K562 (cell line): ENCODE results near the gene MAP1LC3B. TPM values are rescaled to one million over a fixed set of nuclear protein-coding genes. Genes with fewer than 3 reads are reported as not detected.
A peak's percentile ranks its signal among the peaks of the same experiment; 100 is the strongest.

Experiments used
- BRD9 ChIP-seq: fragments of 450-650 bp; IDR thresholded peaks from 2 replicates; pipeline ENCODE4 v1.6.1; 2018; ENCODE audit warnings: low read depth; ENCODE audit not compliant: partially characterized antibody
- BRF1 ChIP-seq: IDR thresholded peaks from 3 replicates; pipeline ENCODE4 v1.6.1; 2011; ENCODE audit warnings: borderline replicate concordance, mild to moderate bottlenecking; ENCODE audit not compliant: insufficient read length; ENCODE audit errors: extremely low read depth
- CBFA2T2 ChIP-seq: fragments of 450-650 bp; conservative IDR thresholded peaks from 2 replicates; pipeline ENCODE4 v1.6.1; 2017; ENCODE audit warnings: mild to moderate bottlenecking
- GABPA ChIP-seq: fragments of 200-800 bp; sonication (Bioruptor generic); conservative IDR thresholded peaks from 2 replicates; pipeline ENCODE4 v1.6.1; 2016; ENCODE audit warnings: low read depth, missing genetic modification characterization, missing compliant biosample characterization
- IRF2 ChIP-seq: sonication (generic); formaldehyde crosslinking; IDR thresholded peaks from 2 replicates; pipeline ENCODE4 v1.8.1; 2022; ENCODE audit warnings: mild to moderate bottlenecking, missing genetic modification reagents
- JUNB ChIP-seq: fragments of 450-650 bp; formaldehyde crosslinking; conservative IDR thresholded peaks from 2 replicates; pipeline ENCODE4 v1.4.0; 2020; ENCODE audit warnings: mild to moderate bottlenecking
- KDM1A ChIP-seq, 2 experiments: fragments of 450-650 bp; IDR thresholded peaks; 2 replicates each; pipeline ENCODE4 v1.6.1; 2016; ENCODE audit warnings: mild to moderate bottlenecking in 2 of 2
- KLF1 ChIP-seq: fragments of 450-650 bp; IDR thresholded peaks from 2 replicates; pipeline ENCODE4 v1.6.1; 2016; ENCODE audit warnings: missing genetic modification characterization, missing compliant biosample characterization
- LEF1 ChIP-seq: fragments of 450-650 bp; IDR thresholded peaks from 2 replicates; pipeline ENCODE4 v1.6.1; 2016; ENCODE audit warnings: mild to moderate bottlenecking
- NONO ChIP-seq, 2 experiments: fragments of 200-400 bp in 1 of 2; fragments of 450-650 bp in 1 of 2; formaldehyde crosslinking in 1 of 2; IDR thresholded peaks; 2 replicates each; pipeline ENCODE4 v1.6.1; 2017; ENCODE audit warnings: low read depth in 2 of 2, mild to moderate bottlenecking in 2 of 2, moderate library complexity in 2 of 2, low read length in 1 of 2
- SNIP1 ChIP-seq: fragments of 450-650 bp; IDR thresholded peaks from 2 replicates; pipeline ENCODE4 v1.7.1; 2017; ENCODE audit warnings: low read depth, mild to moderate bottlenecking
- TAF15 ChIP-seq: fragments of 200-400 bp; formaldehyde crosslinking; IDR thresholded peaks from 2 replicates; pipeline ENCODE4 v1.6.1; 2017; ENCODE audit warnings: mild to moderate bottlenecking, low read depth, low read length, moderate library complexity
- ZBTB8A ChIP-seq: fragments of 450-650 bp; IDR thresholded peaks from 2 replicates; pipeline ENCODE4 v1.6.1; 2018; ENCODE audit warnings: mild to moderate bottlenecking, moderate library complexity; ENCODE audit not compliant: partially characterized antibody
- ZFPM2 ChIP-seq: fragments of 250-450 bp; sonication (Bioruptor Pico); IDR thresholded peaks from 2 replicates; pipeline ENCODE4 v1.5.1; 2022; ENCODE audit warnings: mild to moderate bottlenecking
- ZNF583 ChIP-seq: fragments of 250-450 bp; sonication (Bioruptor Pico); IDR thresholded peaks from 2 replicates; pipeline ENCODE4 v1.4.0; 2020
- polyA plus RNA-seq, 8 experiments: library from polyadenylated mRNA; depleted of rRNA in 4 of 8; stranded (reverse) in 5 of 8; unstranded in 3 of 8; fragments of >200 nt; fragmentation: Nextera tagmentation in 2 of 8; fragmentation: Illumina TruSeq in 1 of 8; extraction: Ambion mirVana in 2 of 8; extraction: Trizol in 1 of 8; gene quantifications; 2 replicates each; pipeline versions ENCODE4 v1.2.1 to v1.2.3, GENCODE V29; 2011 to 2014; ENCODE audit warnings: inconsistent platforms in 1 of 8, missing spikeins in 1 of 8
- total RNA-seq, 7 experiments: library from RNA; depleted of rRNA in 6 of 7; stranded (reverse); fragments of >200 nt in 6 of 7; fragmentation: Illumina TruSeq in 2 of 7; extraction: Trizol in 2 of 7; gene quantifications; 2 replicates each; pipeline versions ENCODE4 v1.2.1 to v1.2.3, GENCODE V29; 2011 to 2021; ENCODE audit warnings: low replicate concordance in 1 of 7
- TF ChIP-seq, protein P1 (sequence below): fragments of 450-650 bp; IDR thresholded peaks from 2 replicates; pipeline ENCODE4 v1.6.1; 2017; ENCODE audit warnings: antibody characterized with exemption, mild to moderate bottlenecking
- TF ChIP-seq, protein P2 (sequence below), 2 experiments: fragments of 250-450 bp in 1 of 2; fragments of 450-650 bp in 1 of 2; sonication (Bioruptor Pico) in 1 of 2; IDR thresholded peaks; 2 replicates each; pipeline versions ENCODE4 v1.6.1 to v1.8.0; 2016 to 2021; ENCODE audit warnings: mild to moderate bottlenecking in 2 of 2, moderate library complexity in 2 of 2, missing compliant biosample characterization in 1 of 2, missing genetic modification characterization in 1 of 2
- TF ChIP-seq, protein P3 (sequence below): sonication (generic); formaldehyde crosslinking; IDR thresholded peaks from 2 replicates; pipeline ENCODE4 v1.8.0; 2022; ENCODE audit warnings: mild to moderate bottlenecking, missing genetic modification reagents
- TF ChIP-seq, protein P4 (sequence below): fragments of 250-450 bp; sonication (Bioruptor Pico); IDR thresholded peaks from 2 replicates; pipeline ENCODE4 v1.4.0; 2020; ENCODE audit warnings: mild to moderate bottlenecking, moderate library complexity

Gene MAP1LC3B
- total and polyA plus RNA-seq, 9 of the 15 experiments (the other 6 are each of a cell fraction or from before 2014, with no cell fraction given), result 16.0 to 81.5 (median 36.7) TPM

DNA sequence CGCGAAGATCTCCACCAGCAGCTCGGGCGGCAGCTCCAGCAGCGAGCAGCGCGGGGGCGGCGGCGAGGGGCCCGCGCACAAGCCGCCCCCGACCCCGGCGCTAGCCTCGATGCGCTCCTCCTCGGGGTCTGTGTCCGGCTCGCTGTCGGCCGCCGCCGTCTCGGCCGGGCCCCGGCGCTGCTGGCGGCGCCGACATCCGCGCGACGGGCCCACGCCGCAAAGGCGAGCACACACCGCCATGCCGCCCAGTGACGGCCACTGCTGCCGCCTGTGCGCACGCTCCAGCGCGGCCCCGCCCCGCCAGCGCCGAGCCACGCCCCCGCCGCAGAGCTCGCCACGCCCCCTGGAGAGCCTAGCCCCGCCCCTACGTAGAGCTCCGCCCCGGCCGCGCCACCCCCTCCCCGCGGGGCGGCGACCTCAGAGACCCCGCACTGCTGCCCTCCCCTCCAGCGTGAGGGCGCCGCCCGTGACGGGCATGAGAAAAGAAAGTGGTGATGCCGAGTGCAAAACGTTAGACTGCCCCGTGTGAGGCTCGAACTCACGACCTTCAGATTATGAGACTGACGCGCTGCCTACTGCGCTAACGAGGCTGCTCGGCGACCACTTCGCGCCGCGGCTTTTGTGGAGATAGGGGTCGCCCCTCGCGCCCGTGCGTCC is 8.5 kb upstream of the MAP1LC3B start, which contains the start of gene FBXO31 (continued):
- TF ChIP-seq, protein P1, sequence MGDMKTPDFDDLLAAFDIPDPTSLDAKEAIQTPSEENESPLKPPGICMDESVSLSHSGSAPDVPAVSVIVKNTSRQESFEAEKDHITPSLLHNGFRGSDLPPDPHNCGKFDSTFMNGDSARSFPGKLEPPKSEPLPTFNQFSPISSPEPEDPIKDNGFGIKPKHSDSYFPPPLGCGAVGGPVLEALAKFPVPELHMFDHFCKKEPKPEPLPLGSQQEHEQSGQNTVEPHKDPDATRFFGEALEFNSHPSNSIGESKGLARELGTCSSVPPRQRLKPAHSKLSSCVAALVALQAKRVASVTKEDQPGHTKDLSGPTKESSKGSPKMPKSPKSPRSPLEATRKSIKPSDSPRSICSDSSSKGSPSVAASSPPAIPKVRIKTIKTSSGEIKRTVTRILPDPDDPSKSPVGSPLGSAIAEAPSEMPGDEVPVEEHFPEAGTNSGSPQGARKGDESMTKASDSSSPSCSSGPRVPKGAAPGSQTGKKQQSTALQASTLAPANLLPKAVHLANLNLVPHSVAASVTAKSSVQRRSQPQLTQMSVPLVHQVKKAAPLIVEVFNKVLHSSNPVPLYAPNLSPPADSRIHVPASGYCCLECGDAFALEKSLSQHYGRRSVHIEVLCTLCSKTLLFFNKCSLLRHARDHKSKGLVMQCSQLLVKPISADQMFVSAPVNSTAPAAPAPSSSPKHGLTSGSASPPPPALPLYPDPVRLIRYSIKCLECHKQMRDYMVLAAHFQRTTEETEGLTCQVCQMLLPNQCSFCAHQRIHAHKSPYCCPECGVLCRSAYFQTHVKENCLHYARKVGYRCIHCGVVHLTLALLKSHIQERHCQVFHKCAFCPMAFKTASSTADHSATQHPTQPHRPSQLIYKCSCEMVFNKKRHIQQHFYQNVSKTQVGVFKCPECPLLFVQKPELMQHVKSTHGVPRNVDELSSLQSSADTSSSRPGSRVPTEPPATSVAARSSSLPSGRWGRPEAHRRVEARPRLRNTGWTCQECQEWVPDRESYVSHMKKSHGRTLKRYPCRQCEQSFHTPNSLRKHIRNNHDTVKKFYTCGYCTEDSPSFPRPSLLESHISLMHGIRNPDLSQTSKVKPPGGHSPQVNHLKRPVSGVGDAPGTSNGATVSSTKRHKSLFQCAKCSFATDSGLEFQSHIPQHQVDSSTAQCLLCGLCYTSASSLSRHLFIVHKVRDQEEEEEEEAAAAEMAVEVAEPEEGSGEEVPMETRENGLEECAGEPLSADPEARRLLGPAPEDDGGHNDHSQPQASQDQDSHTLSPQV, result peak; percentile 84
- TF ChIP-seq NONO (IDR thresholded peaks at IDR 0.05; ENCODE audit: low read depth in 2 of 2, low read length in 1 of 2) (peak in 1 of 2 experiments; percentile 71; a peak in 1 of 4 replicates), JUNB (CRISPR knock-in tag) (no peak), KDM1A (IDR thresholded peaks at IDR 0.05) (no peak), ZNF583 (no peak), ZFPM2 (CRISPR knock-in tag) (no peak), IRF2 (CRISPR knock-in tag) (no peak), ZBTB8A (no peak), GABPA (peak; percentile 67), CBFA2T2 (no peak), TAF15 (no peak), SNIP1 (no peak), KLF1 (peak; percentile 90; the same call in 1 of the 2 replicates), LEF1 (no peak), BRD9 (peak; percentile 67), BRF1 (no peak)
- TF ChIP-seq, protein P2, sequence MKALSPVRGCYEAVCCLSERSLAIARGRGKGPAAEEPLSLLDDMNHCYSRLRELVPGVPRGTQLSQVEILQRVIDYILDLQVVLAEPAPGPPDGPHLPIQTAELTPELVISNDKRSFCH (CRISPR knock-in tag; IDR thresholded peaks at IDR 0.05), result no peak
- TF ChIP-seq, protein P2 (tag; IDR thresholded peaks at IDR 0.05), result peak; percentile 44; the same call in 1 of the 2 replicates
- TF ChIP-seq, protein P3, sequence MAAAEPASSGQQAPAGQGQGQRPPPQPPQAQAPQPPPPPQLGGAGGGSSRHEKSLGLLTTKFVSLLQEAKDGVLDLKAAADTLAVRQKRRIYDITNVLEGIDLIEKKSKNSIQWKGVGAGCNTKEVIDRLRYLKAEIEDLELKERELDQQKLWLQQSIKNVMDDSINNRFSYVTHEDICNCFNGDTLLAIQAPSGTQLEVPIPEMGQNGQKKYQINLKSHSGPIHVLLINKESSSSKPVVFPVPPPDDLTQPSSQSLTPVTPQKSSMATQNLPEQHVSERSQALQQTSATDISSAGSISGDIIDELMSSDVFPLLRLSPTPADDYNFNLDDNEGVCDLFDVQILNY (CRISPR knock-in tag), result no peak
- TF ChIP-seq, protein P4, sequence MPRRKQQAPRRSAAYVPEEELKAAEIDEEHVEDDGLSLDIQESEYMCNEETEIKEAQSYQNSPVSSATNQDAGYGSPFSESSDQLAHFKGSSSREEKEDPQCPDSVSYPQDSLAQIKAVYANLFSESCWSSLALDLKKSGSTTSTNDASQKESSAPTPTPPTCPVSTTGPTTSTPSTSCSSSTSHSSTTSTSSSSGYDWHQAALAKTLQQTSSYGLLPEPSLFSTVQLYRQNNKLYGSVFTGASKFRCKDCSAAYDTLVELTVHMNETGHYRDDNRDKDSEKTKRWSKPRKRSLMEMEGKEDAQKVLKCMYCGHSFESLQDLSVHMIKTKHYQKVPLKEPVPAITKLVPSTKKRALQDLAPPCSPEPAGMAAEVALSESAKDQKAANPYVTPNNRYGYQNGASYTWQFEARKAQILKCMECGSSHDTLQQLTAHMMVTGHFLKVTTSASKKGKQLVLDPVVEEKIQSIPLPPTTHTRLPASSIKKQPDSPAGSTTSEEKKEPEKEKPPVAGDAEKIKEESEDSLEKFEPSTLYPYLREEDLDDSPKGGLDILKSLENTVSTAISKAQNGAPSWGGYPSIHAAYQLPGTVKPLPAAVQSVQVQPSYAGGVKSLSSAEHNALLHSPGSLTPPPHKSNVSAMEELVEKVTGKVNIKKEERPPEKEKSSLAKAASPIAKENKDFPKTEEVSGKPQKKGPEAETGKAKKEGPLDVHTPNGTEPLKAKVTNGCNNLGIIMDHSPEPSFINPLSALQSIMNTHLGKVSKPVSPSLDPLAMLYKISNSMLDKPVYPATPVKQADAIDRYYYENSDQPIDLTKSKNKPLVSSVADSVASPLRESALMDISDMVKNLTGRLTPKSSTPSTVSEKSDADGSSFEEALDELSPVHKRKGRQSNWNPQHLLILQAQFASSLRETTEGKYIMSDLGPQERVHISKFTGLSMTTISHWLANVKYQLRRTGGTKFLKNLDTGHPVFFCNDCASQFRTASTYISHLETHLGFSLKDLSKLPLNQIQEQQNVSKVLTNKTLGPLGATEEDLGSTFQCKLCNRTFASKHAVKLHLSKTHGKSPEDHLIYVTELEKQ (CRISPR knock-in tag), result no peak
